Esophagus squamous epithelium (tissue), 5 donors: ENCODE measurements around the gene CSDE1. TPM values are rescaled to one million over a fixed set of nuclear protein-coding genes. Genes with fewer than 3 reads are reported as not detected.

Experiments used
- DNase-seq: peaks from one replicate; lab custom pipeline; 2025; lab: John Stamatoyannopoulos, UW
- H3K27ac ChIP-seq, 4 donors: fragments of 200-600 bp; sonication (generic); one replicate each; pipeline ENCODE4 v1.5.1; 2016 to 2019; ENCODE audit warnings: mild to moderate bottlenecking in 1 of 4
- H3K27me3 ChIP-seq, 4 donors: fragments of 200-600 bp; sonication (generic); 1 replicate in 3 of 4; 2 replicates in 1 of 4; pipeline versions ENCODE4 v1.5.1 to v1.6.0; 2017 to 2021; ENCODE audit warnings: antibody characterized with exemption in 1 of 4
- H3K36me3 ChIP-seq, 3 donors: fragments of 200-600 bp; sonication (generic); one replicate each; pipeline ENCODE4 v1.5.1; 2016 to 2019
- H3K4me1 ChIP-seq, 3 donors: fragments of 200-600 bp; sonication (generic); one replicate each; pipeline ENCODE4 v1.5.1; 2017 to 2019
- H3K4me3 ChIP-seq, 4 donors: fragments of 200-600 bp; sonication (generic); 1 replicate in 3 of 4; 2 replicates in 1 of 4; pipeline ENCODE4 v1.5.1; 2016 to 2019; ENCODE audit warnings: mild to moderate bottlenecking in 2 of 4, moderate library complexity in 1 of 4
- H3K9me3 ChIP-seq, 3 donors: fragments of 200-600 bp; sonication (generic); one replicate each; pipeline ENCODE4 v1.5.1; 2016 to 2019
- POLR2A ChIP-seq, 4 donors: fragments of 450-650 bp; IDR thresholded peaks; one replicate each; pipeline ENCODE4 v1.6.1; 2017; ENCODE audit warnings: antibody characterized with exemption in 4 of 4, mild to moderate bottlenecking in 4 of 4, moderate library complexity in 3 of 4
- WGBS, 2 donors: methylation state at CpG; one replicate each; pipeline ENCODE4 v1.1.5; 2018; 5-methylcytosine and 5-hydroxymethylcytosine counted together
- intact Hi-C: fragments of 100-400 bp; cut with DNase I; formaldehyde crosslinking; loops from one replicate; pipeline ENCODE4 v1.15.0; 2022
- total RNA-seq, 4 donors: library from RNA; depleted of rRNA; stranded (reverse); fragments of >200 nt; gene quantifications; one replicate each; pipeline ENCODE4 v1.1.0, GENCODE V29; 2016
- TF ChIP-seq, protein P1 (sequence below), 6 experiments: fragments of 450-650 bp in 4 of 6; fragments of 200-600 bp in 2 of 6; sonication (generic) in 2 of 6; IDR thresholded peaks; one replicate each; pipeline ENCODE4 v1.5.1; 2016 to 2019; ENCODE audit warnings: antibody characterized with exemption in 6 of 6, mild to moderate bottlenecking in 4 of 6, moderate library complexity in 4 of 6
- donor health status: DM: yes; HTN: yes; CAD: no.

CSDE1 gene
- total RNA-seq, 4 donors from 2014 or later: 311 to 845 (median 638) TPM

- Histone ChIP-seq H3K27me3 (no peaks in the 10 kb centered on the region), H3K4me3 (no peak overlapping the region), H3K36me3 (peaks cover 1 to 36% (median 7%) of the 10 kb centered on the region in 3 donors), H3K4me1 (no peaks in the 10 kb centered on the region), H3K27ac (no peak overlapping the region), H3K9me3 (no peaks in the 10 kb centered on the region)
- no peak for DNase-seq
- WGBS, 2 donors: 90 to 92% methylated on average over 1 of the region's 1 CpG
- intact Hi-C loops: no loop called here
- no peak for TF ChIP-seq POLR2A (IDR thresholded peaks at IDR 0.05)
- TF ChIP-seq, protein P1, sequence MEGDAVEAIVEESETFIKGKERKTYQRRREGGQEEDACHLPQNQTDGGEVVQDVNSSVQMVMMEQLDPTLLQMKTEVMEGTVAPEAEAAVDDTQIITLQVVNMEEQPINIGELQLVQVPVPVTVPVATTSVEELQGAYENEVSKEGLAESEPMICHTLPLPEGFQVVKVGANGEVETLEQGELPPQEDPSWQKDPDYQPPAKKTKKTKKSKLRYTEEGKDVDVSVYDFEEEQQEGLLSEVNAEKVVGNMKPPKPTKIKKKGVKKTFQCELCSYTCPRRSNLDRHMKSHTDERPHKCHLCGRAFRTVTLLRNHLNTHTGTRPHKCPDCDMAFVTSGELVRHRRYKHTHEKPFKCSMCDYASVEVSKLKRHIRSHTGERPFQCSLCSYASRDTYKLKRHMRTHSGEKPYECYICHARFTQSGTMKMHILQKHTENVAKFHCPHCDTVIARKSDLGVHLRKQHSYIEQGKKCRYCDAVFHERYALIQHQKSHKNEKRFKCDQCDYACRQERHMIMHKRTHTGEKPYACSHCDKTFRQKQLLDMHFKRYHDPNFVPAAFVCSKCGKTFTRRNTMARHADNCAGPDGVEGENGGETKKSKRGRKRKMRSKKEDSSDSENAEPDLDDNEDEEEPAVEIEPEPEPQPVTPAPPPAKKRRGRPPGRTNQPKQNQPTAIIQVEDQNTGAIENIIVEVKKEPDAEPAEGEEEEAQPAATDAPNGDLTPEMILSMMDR (IDR thresholded peaks at IDR 0.05): no peak
Measured at GRCh38 chr1:114703242-114703641, 54.5 kb downstream of the CSDE1 start.

GRCh38 chr1:114702737-114703136, 55.0 kb downstream of the CSDE1 start:
- DNase-seq: no peak
- H3K4me3 ChIP-seq: no peak overlapping the region
- no peaks in the 10 kb centered on the region for H3K27me3 ChIP-seq
- no peaks in the 10 kb centered on the region for H3K9me3 ChIP-seq
- no peak overlapping the region for H3K27ac ChIP-seq
- H3K36me3 ChIP-seq: peaks cover 0 to 31% (median 2%) of the 10 kb centered on the region in 3 donors
- intact Hi-C loops: no loop called here
- H3K4me1 ChIP-seq: no peaks in the 10 kb centered on the region
- TF ChIP-seq POLR2A (IDR thresholded peaks at IDR 0.05): no peak
- TF ChIP-seq, protein P1 (IDR thresholded peaks at IDR 0.05): no peak
- 77 to 86% methylated on average over 5 of the region's 5 CpGs for WGBS, 2 donors

- H3K27me3 ChIP-seq: no peaks in the 10 kb centered on the region
- H3K36me3 ChIP-seq: peaks cover 0 to 23% (median 0%) of the 10 kb centered on the region in 3 donors
- H3K27ac ChIP-seq: no peak overlapping the region
- no peak for DNase-seq
- H3K4me3 ChIP-seq: no peak overlapping the region
- intact Hi-C loops: no loop called here
- 68 to 70% methylated on average over 2 of the region's 2 CpGs for WGBS, 2 donors
- no peaks in the 10 kb centered on the region for H3K9me3 ChIP-seq
- TF ChIP-seq, protein P1 (IDR thresholded peaks at IDR 0.05): no peak
- no peak for TF ChIP-seq POLR2A (IDR thresholded peaks at IDR 0.05)
- H3K4me1 ChIP-seq: no peaks in the 10 kb centered on the region
Measured at GRCh38 chr1:114701931-114702330, 55.9 kb downstream of the CSDE1 start.

DNA sequence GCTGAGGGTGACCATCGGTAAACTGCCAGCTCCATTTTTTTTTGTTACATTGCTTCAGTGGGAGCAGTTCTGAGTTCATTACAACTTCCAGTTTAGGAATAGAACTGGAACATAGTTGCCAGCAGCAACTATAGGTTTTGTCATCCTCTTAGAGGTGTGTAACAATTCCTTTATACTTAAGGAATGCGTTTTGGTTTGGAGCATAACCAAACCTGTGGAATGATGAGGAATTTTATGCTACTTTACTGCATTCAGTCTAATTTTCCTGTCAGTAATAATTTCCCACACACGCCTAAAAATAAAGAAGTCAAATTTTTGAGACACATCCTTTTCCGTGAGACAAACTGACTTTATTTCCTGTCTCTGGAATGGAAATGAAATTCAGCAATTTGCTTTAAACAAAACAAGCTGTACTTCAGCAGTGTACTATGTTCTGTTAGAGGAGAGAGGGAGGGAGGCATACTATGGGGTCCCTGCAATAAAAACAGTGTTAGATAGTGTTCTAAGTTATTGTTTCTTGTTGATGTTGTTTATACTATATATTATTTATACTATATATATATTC, 57.7 kb downstream of the CSDE1 start:
- DNase-seq: no peak
- intact Hi-C loops: no loop called here
- TF ChIP-seq, protein P1 (IDR thresholded peaks at IDR 0.05): no peak
- TF ChIP-seq POLR2A (IDR thresholded peaks at IDR 0.05): no peak

DNA sequence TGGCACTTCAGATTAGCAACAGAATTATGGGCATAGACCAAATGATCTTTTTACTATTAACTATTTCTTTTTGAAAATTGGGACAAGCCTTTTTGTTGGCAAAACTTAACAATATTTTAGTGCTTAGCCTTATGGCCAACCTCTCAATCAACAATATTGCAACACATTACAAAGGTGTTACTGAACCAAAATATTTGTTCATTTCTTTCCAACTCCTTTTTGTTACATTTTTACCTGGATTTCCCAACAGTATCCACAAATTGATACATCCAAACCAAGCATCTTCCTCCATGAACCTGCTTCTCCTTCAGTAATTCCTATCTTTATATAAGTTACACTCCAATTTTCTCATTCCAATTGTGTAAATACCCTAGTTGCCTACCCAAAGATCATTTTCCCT, 61.0 kb downstream of the CSDE1 start:
- DNase-seq: no peak
- intact Hi-C loops: no loop called here
- H3K4me3 ChIP-seq: no peak overlapping the region
- TF ChIP-seq, protein P1 (IDR thresholded peaks at IDR 0.05): no peak
- TF ChIP-seq POLR2A (IDR thresholded peaks at IDR 0.05): no peak
- no peak overlapping the region for H3K27ac ChIP-seq
- no peaks in the 10 kb centered on the region for H3K27me3 ChIP-seq
- no peaks in the 10 kb centered on the region for H3K9me3 ChIP-seq
- H3K4me1 ChIP-seq: no peaks in the 10 kb centered on the region
- no peaks in the 10 kb centered on the region for H3K36me3 ChIP-seq

More for the DNA sequence above, 57.7 kb downstream of the CSDE1 start:
- Histone ChIP-seq H3K36me3 (peaks cover 0 to 4% (median 0%) of the 10 kb centered on the region in 3 donors), H3K4me1 (no peaks in the 10 kb centered on the region), H3K27ac (no peak overlapping the region), H3K9me3 (no peaks in the 10 kb centered on the region), H3K27me3 (no peaks in the 10 kb centered on the region), H3K4me3 (no peak overlapping the region)
- WGBS, 2 donors: 40 to 45% methylated on average over 4 of the region's 4 CpGs
